Activated CD4-positive, CD25-positive, alpha-beta regulatory T cell treated with anti-CD3 and anti-CD28 coated beads, Interleukin-2, amount 50 U/mL, for 24 hours (primary cell): ENCODE data around the gene MEIG1.
"Not testable (repeated sequence)": the region's sequence is repeated elsewhere in the genome, so short reads cannot be mapped to it uniquely, and the experiment has no call there.

Experiments
- ATAC-seq, 2 donors: fragments of 150-1000 bp; cut with Tn5 transposase; one replicate each; pipeline ENCODE4 v1.10.0; 2021; ENCODE audit warnings: mild to moderate bottlenecking in 1 of 2, moderate library complexity in 1 of 2

The MEIG1 gene

GRCh38 chr10:14958872-14959220, 342 bp upstream of the MEIG1 start:
- ATAC-seq, result no peak

GRCh38 chr10:14967897-14968296, 8.7 kb downstream of the MEIG1 start:
- no peak for ATAC-seq

- no peak for ATAC-seq
These were observed 12.8 kb downstream of the MEIG1 start for GRCh38 chr10:14971867-14972448.

- not testable (repeated sequence) for ATAC-seq
These were observed 15.2 kb downstream of the MEIG1 start for GRCh38 chr10:14974153-14974998.

- no peak for ATAC-seq
These were observed 16.6 kb downstream of the MEIG1 start for GRCh38 chr10:14975672-14976273.

GRCh38 chr10:14982744-14983143, 23.6 kb downstream of the MEIG1 start:
- no peak for ATAC-seq

- not testable (repeated sequence) for ATAC-seq
These were observed 30.4 kb downstream of the MEIG1 start for GRCh38 chr10:14989552-14989951.

- not testable (repeated sequence) for ATAC-seq
These were observed 32.0 kb downstream of the MEIG1 start for GRCh38 chr10:14991035-14991749.

GRCh38 chr10:14992336-14992735, 33.1 kb downstream of the MEIG1 start:
- not testable (repeated sequence) for ATAC-seq

GRCh38 chr10:14993500-14994455, 34.6 kb downstream of the MEIG1 start:
- ATAC-seq, result not testable (repeated sequence)

GRCh38 chr10:14995964-14996565, 36.9 kb downstream of the MEIG1 start:
- no peak for ATAC-seq

GRCh38 chr10:15013530-15013929, 54.3 kb downstream of the MEIG1 start:
- not testable (repeated sequence) for ATAC-seq

GRCh38 chr10:15015451-15015850, 56.3 kb downstream of the MEIG1 start:
- no peak for ATAC-seq

GRCh38 chr10:15020966-15021365, 61.8 kb downstream of the MEIG1 start:
- ATAC-seq, result not testable (repeated sequence)
